PC-9 (cell line): ENCODE results near the gene SCG5. TPM values are rescaled to one million over a fixed set of nuclear protein-coding genes. Genes with fewer than 3 reads are reported as not detected.
"Not testable (repeated sequence)": the region's sequence is repeated elsewhere in the genome, so short reads cannot be mapped to it uniquely, and the experiment has no call there.

ENCODE experiments used
- Bru-seq: library from RNA; stranded (reverse); fragments of 400-500 nt; gene quantifications from one replicate; lab custom pipeline; 2021; lab: Mats Ljungman, UMichigan
- BruChase-seq, 2 experiments: library from RNA; stranded (reverse); fragments of 400-500 nt; gene quantifications; one replicate each; lab custom pipeline; 2021; lab: Mats Ljungman, UMichigan
- BruUV-seq: library from RNA; stranded (reverse); fragments of 400-500 nt; replicated peaks from 2 replicates; lab custom pipeline; 2021; lab: Mats Ljungman, UMichigan
- CTCF ChIA-PET: fragments of 300-600 bp; sonication (Branson Sonifier 250); formaldehyde crosslinking; loops from one replicate; lab custom pipeline; 2022; ENCODE audit warnings: antibody characterized with exemption; lab: Charles Lee
- POLR2A ChIA-PET: fragments of 300-600 bp; sonication (Branson Sonifier 250); formaldehyde crosslinking; loops from one replicate; lab custom pipeline; 2022; ENCODE audit warnings: antibody characterized with exemption; ENCODE audit not compliant: unreplicated experiment; lab: Charles Lee
- DNase-seq, 2 experiments: peaks; one replicate each; pipeline versions ENCODE4 v3.0.0 to v3.0.0-alpha.2; 2015 to 2022; ENCODE audit warnings: mixed read lengths in 1 of 2
- H2AFZ ChIP-seq: fragments of 200-600 bp; sonication (generic); 2 replicates; pipeline ENCODE4 v1.8.1; 2017; ENCODE audit warnings: antibody characterized with exemption
- H3F3A ChIP-seq: fragments of 200-600 bp; sonication (generic); 2 replicates; pipeline ENCODE4 v1.8.1; 2017; ENCODE audit warnings: antibody characterized with exemption, mild to moderate bottlenecking, low read depth; ENCODE audit not compliant: insufficient read depth
- H3K27ac ChIP-seq: fragments of 200-600 bp; sonication (generic); 2 replicates; pipeline ENCODE4 v1.6.1; 2016; ENCODE audit warnings: mixed run types
- H3K27me3 ChIP-seq: fragments of 200-600 bp; sonication (generic); 2 replicates; pipeline ENCODE4 v1.6.1; 2016; ENCODE audit warnings: low read depth, mixed run types; ENCODE audit not compliant: insufficient read depth
- H3K36me3 ChIP-seq: fragments of 200-600 bp; sonication (generic); 2 replicates; pipeline ENCODE4 v1.6.1; 2016; ENCODE audit warnings: low read depth, mixed run types
- H3K4me1 ChIP-seq: fragments of 200-600 bp; sonication (generic); replicated peaks from 2 replicates; pipeline ENCODE4 v1.6.1; 2016; ENCODE audit warnings: mixed run types; ENCODE audit not compliant: insufficient read depth
- H3K4me2 ChIP-seq: fragments of 200-600 bp; sonication (generic); 2 replicates; pipeline ENCODE4 v1.6.1; 2017; ENCODE audit warnings: mixed run types
- H3K4me3 ChIP-seq: fragments of 200-600 bp; sonication (generic); 2 replicates; pipeline ENCODE4 v1.6.1; 2016; ENCODE audit warnings: mixed run types
- H3K79me2 ChIP-seq: fragments of 200-600 bp; sonication (generic); 2 replicates; pipeline ENCODE4 v1.6.1; 2017; ENCODE audit warnings: low read depth, mixed run types
- H3K9me2 ChIP-seq: fragments of 200-600 bp; sonication (generic); 2 replicates; pipeline ENCODE4 v1.8.1; 2017; ENCODE audit warnings: mild to moderate bottlenecking; ENCODE audit not compliant: insufficient read depth
- H3K9me3 ChIP-seq: fragments of 200-600 bp; sonication (generic); 2 replicates; pipeline ENCODE4 v1.8.1; 2016; ENCODE audit warnings: low read depth; ENCODE audit not compliant: insufficient read depth
- H4K20me1 ChIP-seq: fragments of 200-600 bp; sonication (generic); 2 replicates; pipeline ENCODE4 v1.8.1; 2017; ENCODE audit not compliant: insufficient read depth
- CTCF ChIP-seq: fragments of 200-600 bp; sonication (generic); conservative IDR thresholded peaks from 2 replicates; pipeline ENCODE4 v1.6.1; 2017; ENCODE audit warnings: mixed run types, antibody characterized with exemption, mild to moderate bottlenecking, moderate library complexity
- EZH2 ChIP-seq: fragments of 200-600 bp; sonication (generic); IDR thresholded peaks from 2 replicates; pipeline ENCODE4 v1.8.0; 2017; ENCODE audit warnings: antibody characterized with exemption, low read depth
- intact Hi-C: fragments of 100-400 bp; cut with micrococcal nuclease; formaldehyde crosslinking; loops from one replicate; pipeline ENCODE4 v1.10.0; 2022; ENCODE audit not compliant: unreplicated experiment
- long read RNA-seq: library from polyadenylated mRNA; stranded (forward); transcript quantifications from one replicate; pipeline ENCODE4 v2.0.0, GENCODE V29; 2022
- total RNA-seq: library from RNA; stranded (reverse); gene quantifications from 2 replicates; pipeline ENCODE4 v1.2.3, GENCODE V29; 2021

The SCG5 gene
- total RNA-seq, result 0.39 TPM in 1 of 2 replicates, not detected in the other
- Bru-seq, nascent RNA, result percentile 36 among the genes with signal in this experiment
- percentile 47 among the genes with signal in this experiment for BruChase-seq, experiment 1, labeled RNA remaining after a 2-hour chase
- percentile 37 among the genes with signal in this experiment for BruChase-seq, experiment 2, labeled RNA remaining after a 6-hour chase
- long read RNA-seq, result 0 reads

DNA sequence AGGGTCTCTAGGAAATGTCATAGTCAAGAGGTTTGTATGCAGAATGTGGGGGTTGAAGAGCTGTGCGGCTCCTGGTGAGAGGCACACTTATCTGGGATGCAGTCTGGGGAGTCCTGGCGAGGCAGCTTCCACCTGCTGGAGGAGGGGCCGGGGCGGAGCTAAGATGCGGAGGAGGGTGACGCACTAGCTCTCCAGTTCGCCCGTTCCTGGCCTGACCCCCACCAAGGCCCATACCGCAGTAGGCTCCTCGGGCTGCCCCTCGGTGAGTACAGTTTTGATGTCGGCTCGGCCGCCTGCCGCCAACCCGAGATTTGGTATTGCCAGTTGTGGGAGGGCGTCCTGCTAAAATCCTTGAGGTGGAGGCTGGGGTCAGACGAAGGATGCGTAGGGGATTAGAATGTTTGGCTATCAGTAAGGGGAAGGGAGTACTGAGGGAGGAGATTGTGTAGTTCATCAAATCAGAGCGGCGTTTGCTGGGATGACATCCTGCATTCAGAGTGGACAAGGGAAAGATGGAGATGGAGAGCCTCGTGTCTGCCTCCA lies at the start of gene SCG5:
TSS of gene SCG5 (plus strand) at position 194 of the 543 bp plus-strand sequence. CDS start 1,883 bp downstream, outside the sequence.
- no peak for DNase-seq
- H2AFZ ChIP-seq, result no peak within 1 kb of the TSS
- ChIA-PET CTCF (no interaction called here), POLR2A (no interaction called here)
- H3K27ac ChIP-seq, result no peak within 1 kb of the TSS
- H3K27me3 ChIP-seq, result no peaks in the 10 kb centered on the region
- no TSS peak for BruUV-seq
- no peak within 1 kb of the TSS for H3K4me2 ChIP-seq
- no peaks in the 10 kb centered on the region for H3K9me3 ChIP-seq
- no peak within 1 kb of the TSS for H3K4me3 ChIP-seq
- no peaks in the 10 kb centered on the region for H3K9me2 ChIP-seq
- no peaks in the 10 kb centered on the region for H4K20me1 ChIP-seq
- TF ChIP-seq EZH2, result no peak
- no peak for TF ChIP-seq CTCF
- H3K79me2 ChIP-seq, result no peaks in the 10 kb centered on the region
- intact Hi-C loops, result no loop called here
- H3K36me3 ChIP-seq, result no peaks in the 10 kb centered on the region
- no peaks in the 10 kb centered on the region for H3F3A ChIP-seq
- H3K4me1 ChIP-seq, result no peaks in the 10 kb centered on the region

DNA sequence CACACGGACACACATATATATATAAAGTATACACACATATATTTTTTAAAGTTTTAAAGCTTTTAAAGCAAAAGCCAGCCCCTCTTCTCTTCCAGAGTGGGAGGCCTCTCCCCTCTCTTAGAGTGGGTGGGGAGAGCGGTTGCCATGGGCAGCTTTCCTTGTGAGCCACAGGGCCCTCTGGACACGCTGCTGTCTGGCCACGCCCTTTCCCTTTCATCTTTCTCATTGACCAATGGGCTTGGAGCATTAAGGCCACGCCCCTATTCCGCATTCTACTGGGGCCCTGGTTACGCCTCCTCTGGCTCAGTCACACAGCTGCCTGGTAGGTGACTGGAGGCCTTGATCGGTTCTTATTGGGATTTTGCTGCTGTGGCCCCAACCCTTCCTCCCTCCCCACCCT lies 48.4 kb upstream of the SCG5 start, which contains the start of gene GOLGA8N:
TSS of gene GOLGA8N (plus strand) at position 306 of the 400 bp plus-strand sequence.
- H3K9me2 ChIP-seq, POLR2A ChIA-PET, H3K4me1 ChIP-seq, BruUV-seq, CTCF ChIA-PET, intact Hi-C loops, H3K27ac ChIP-seq, H2AFZ ChIP-seq, H3K36me3 ChIP-seq, H3K27me3 ChIP-seq, H3K4me2 ChIP-seq, H3K4me3 ChIP-seq, H3F3A ChIP-seq, H3K79me2 ChIP-seq, H3K9me3 ChIP-seq, H4K20me1 ChIP-seq, DNase-seq: not testable (repeated sequence)

DNA sequence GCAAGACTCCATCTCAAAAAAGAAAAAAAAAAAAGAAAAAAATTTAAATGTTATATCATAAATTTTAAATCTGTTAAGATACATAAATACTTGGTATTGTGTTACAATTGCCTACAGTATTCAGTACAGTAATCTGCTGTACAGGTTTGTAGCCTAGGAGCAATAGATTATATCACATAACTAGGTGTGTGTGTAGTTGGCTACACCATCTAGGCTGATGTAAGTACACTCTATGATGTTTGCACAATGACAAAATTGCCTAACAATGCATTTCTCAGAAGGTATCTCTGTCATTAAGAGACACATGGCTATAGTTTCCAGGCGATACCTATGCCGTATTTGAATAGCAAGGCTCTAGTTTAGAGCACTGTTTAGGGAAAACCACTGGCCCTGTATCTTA lies 32.0 kb upstream of the SCG5 start:
- H3K79me2 ChIP-seq, H3F3A ChIP-seq, CTCF ChIA-PET, H2AFZ ChIP-seq, H3K9me2 ChIP-seq, intact Hi-C loops, H3K9me3 ChIP-seq, H4K20me1 ChIP-seq, H3K36me3 ChIP-seq, H3K4me3 ChIP-seq, H3K27ac ChIP-seq, H3K4me1 ChIP-seq, POLR2A ChIA-PET, H3K27me3 ChIP-seq, DNase-seq, H3K4me2 ChIP-seq, BruUV-seq: not testable (repeated sequence)

GRCh38 chr15:32610719-32611118 lies 30.8 kb upstream of the SCG5 start:
- peak in 1 of 2 experiments; percentile 33 for DNase-seq

DNA sequence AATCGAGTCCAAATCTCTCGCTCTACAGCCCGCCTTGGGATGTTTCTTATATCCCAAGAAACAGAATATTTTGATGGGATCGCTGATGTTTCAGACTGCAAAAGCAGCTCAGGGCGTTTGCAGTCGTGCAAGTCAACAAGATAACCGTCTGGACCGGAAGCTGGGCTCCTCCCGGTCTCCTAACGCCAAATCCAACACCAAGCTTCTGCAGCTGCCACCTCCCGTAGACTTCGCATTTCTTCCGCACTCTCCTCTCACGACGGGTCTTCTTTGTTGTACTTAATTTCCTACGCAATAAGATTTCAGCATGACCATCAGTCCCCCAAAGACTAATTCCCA lies 26.8 kb upstream of the SCG5 start:
- H2AFZ ChIP-seq, H3K9me2 ChIP-seq, POLR2A ChIA-PET, H3F3A ChIP-seq, intact Hi-C loops, DNase-seq, H3K4me1 ChIP-seq, CTCF ChIA-PET, H3K9me3 ChIP-seq, H3K27me3 ChIP-seq, H4K20me1 ChIP-seq, H3K36me3 ChIP-seq: not testable (repeated sequence)
- H3K4me2 ChIP-seq, result peak overlapping the region; percentile 49
- peaks cover 38% of the 10 kb centered on the region for H3K79me2 ChIP-seq
- BruUV-seq, result TSS peak; percentile 93
- 0 out of 2 replicates have a peak overlapping the region, but pooled peaks have one; percentile 41 for H3K27ac ChIP-seq
- H3K4me3 ChIP-seq, result peak overlapping the region; percentile 74

More at GRCh38 chr15:32610719-32611118, 30.8 kb upstream of the SCG5 start:
- H3K4me1 ChIP-seq, H4K20me1 ChIP-seq, H2AFZ ChIP-seq, BruUV-seq, H3F3A ChIP-seq, H3K4me3 ChIP-seq, H3K27me3 ChIP-seq, H3K36me3 ChIP-seq, H3K9me3 ChIP-seq, POLR2A ChIA-PET, intact Hi-C loops, CTCF ChIA-PET, H3K79me2 ChIP-seq, H3K9me2 ChIP-seq, H3K4me2 ChIP-seq, H3K27ac ChIP-seq: not testable (repeated sequence)
- peak; percentile 51 for TF ChIP-seq CTCF
